Erythroblast (primary cell): ENCODE data around the gene SLC39A12.
"Not testable (repeated sequence)": the region's sequence is repeated elsewhere in the genome, so short reads cannot be mapped to it uniquely, and the experiment has no call there.

ENCODE experiments used
- DNase-seq, 2 experiments: peaks; one replicate each; lab custom pipeline; 2025; lab: John Stamatoyannopoulos, UW
- GATA1 ChIP-seq: IDR thresholded peaks from 2 replicates; pipeline ENCODE4 v1.6.1; 2011; ENCODE audit warnings: low read depth, mild to moderate bottlenecking, control low read depth, low read length, moderate library complexity
- POLR2A ChIP-seq: IDR thresholded peaks from 2 replicates; pipeline ENCODE4 v1.6.1; 2011; ENCODE audit warnings: mild to moderate bottlenecking, low read length

The SLC39A12 gene

GRCh38 chr10:17950726-17951125 lies 992 bp upstream of the SLC39A12 start:
- no peak for DNase-seq
- no peak for TF ChIP-seq POLR2A
- no peak for TF ChIP-seq GATA1

GRCh38 chr10:17954372-17954771 lies 2.7 kb downstream of the SLC39A12 start:
- not testable (repeated sequence) for DNase-seq

- no peak for DNase-seq
- TF ChIP-seq POLR2A (no peak), GATA1 (no peak)
Observed at GRCh38 chr10:17954861-17955260, 3.1 kb downstream of the SLC39A12 start.

DNA sequence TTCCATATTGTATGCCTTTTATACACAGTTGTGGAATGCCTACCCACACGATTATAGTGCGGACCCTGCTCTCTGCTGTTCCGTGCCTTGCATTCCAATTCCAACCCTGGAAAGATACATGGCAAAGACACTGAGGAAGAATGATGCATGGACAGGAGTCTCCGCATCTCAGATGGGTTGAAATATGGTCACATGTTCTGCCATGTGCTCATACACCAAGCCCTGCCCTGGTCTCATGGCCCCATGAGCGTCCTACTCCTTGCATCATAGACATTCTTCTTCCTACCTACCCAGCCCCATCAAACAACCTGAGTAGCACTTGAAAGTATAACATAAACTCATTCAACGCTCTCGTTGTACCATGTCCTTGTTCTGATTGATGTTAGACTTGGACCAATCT lies 6.3 kb downstream of the SLC39A12 start:
- TF ChIP-seq POLR2A (no peak), GATA1 (no peak)
- no peak for DNase-seq

- TF ChIP-seq POLR2A, result no peak
- no peak for TF ChIP-seq GATA1
- no peak for DNase-seq
Observed at GRCh38 chr10:17959870-17960269, 8.2 kb downstream of the SLC39A12 start.

- no peak for TF ChIP-seq GATA1
- TF ChIP-seq POLR2A, result no peak
- no peak for DNase-seq
Observed at GRCh38 chr10:17961551-17962422, 10.1 kb downstream of the SLC39A12 start.

DNA sequence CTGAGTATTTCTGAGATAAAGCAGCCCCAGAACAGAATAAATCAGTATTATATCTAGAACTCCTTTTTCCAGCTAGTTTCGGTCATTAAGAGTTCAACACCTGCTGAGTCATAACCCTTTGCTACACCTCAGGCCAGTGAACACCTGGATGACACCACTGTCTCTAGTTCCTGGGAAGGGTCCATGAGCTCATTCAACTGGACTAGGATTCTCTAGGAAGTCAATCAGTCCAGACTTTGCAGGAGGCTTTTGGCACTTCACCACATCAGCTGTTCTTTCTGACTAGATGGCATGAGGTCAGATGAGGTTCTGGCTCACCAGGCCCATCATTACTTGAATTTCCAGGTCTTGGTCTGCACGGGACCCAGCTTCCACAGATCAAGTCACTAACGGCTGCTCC lies 11.7 kb downstream of the SLC39A12 start:
- no peak for DNase-seq
- TF ChIP-seq POLR2A (no peak), GATA1 (no peak)

GRCh38 chr10:17965649-17966235 lies 14.0 kb downstream of the SLC39A12 start:
- TF ChIP-seq POLR2A (no peak), GATA1 (no peak)
- no peak for DNase-seq

- DNase-seq, result no peak
- TF ChIP-seq POLR2A (no peak), GATA1 (no peak)
Observed at GRCh38 chr10:17974505-17974904, 22.8 kb downstream of the SLC39A12 start.

GRCh38 chr10:17980846-17981565 lies 29.3 kb downstream of the SLC39A12 start:
- no peak for TF ChIP-seq POLR2A
- TF ChIP-seq GATA1, result no peak
- no peak for DNase-seq

DNA sequence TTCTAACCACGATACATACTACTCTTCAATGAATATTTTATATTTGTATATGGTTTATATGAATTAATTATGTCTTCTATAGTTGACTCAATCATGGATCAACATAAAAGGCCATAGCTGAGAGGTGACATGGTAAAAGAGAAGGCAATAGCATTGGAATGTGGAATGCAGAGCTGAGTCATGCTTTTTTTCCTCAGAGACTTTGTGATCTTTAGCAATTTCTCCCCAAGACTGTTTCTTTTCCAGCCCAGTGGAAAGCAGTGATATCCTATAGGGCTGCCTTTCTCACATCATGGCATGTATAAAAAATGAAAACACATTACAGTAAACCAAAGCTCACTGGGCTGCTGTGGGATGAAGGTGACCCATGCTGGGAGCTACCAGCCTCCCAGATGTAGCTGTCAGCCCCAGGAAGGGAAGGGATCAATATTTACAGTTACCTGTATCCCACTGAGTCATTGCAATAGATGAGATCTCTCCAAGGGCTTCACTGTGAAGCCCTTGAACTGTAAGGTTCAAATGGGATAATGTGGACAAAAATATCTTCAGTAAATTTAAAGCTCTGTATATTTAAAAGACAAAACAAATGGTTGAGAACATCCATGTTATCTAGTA lies 30.2 kb downstream of the SLC39A12 start:
- no peak for DNase-seq
- TF ChIP-seq POLR2A (no peak), GATA1 (no peak)

- no peak for DNase-seq
- TF ChIP-seq GATA1, result no peak
- TF ChIP-seq POLR2A, result no peak
Observed at GRCh38 chr10:17984056-17984455, 32.3 kb downstream of the SLC39A12 start.

GRCh38 chr10:17984563-17984962 lies 32.8 kb downstream of the SLC39A12 start:
- no peak for DNase-seq
- no peak for TF ChIP-seq GATA1
- no peak for TF ChIP-seq POLR2A
